Tibial nerve (tissue), 4 donors: Measurements from ENCODE around the gene UBE3D. TPM values are rescaled to one million over a fixed set of nuclear protein-coding genes. Genes with fewer than 3 reads are reported as not detected.

ENCODE experiments used
- DNase-seq, 2 donors: peaks; one replicate each; pipeline ENCODE4 v3.0.0-alpha.2; 2019; ENCODE audit warnings: low spot score in 2 of 2
- H3K27ac ChIP-seq, 4 donors: fragments of 200-600 bp; sonication (generic) in 3 of 4; one replicate each; pipeline ENCODE4 v1.5.1; 2017 to 2019; ENCODE audit warnings: mild to moderate bottlenecking in 1 of 4
- H3K27me3 ChIP-seq, 2 donors: fragments of 200-600 bp; sonication (generic) in 1 of 2; one replicate each; pipeline versions ENCODE4 v1.5.1 to v1.6.0; 2017 to 2019
- H3K36me3 ChIP-seq, 3 donors: fragments of 200-600 bp; sonication (generic); one replicate each; pipeline ENCODE4 v1.5.1; 2018 to 2019
- H3K4me1 ChIP-seq, 4 donors: fragments of 200-600 bp; sonication (generic) in 3 of 4; one replicate each; pipeline ENCODE4 v1.5.1; 2017 to 2019
- H3K4me3 ChIP-seq, 4 donors: fragments of 200-600 bp; sonication (generic) in 3 of 4; one replicate each; pipeline ENCODE4 v1.5.1; 2017 to 2019; ENCODE audit warnings: mild to moderate bottlenecking in 1 of 4, moderate library complexity in 1 of 4
- H3K9me3 ChIP-seq, 4 donors: fragments of 200-600 bp; sonication (generic) in 3 of 4; one replicate each; pipeline ENCODE4 v1.5.1; 2017 to 2019
- CTCF ChIP-seq, 5 experiments: fragments of 200-600 bp in 3 of 5; fragments of 450-650 bp in 2 of 5; sonication (generic) in 3 of 5; IDR thresholded peaks; one replicate each; pipeline ENCODE4 v1.5.1; 2016 to 2019; ENCODE audit warnings: antibody characterized with exemption in 5 of 5, mild to moderate bottlenecking in 3 of 5, moderate library complexity in 2 of 5
- EP300 ChIP-seq, 2 donors: sonication (generic); formaldehyde crosslinking; IDR thresholded peaks; one replicate each; pipeline ENCODE4 v1.6.1; 2017; ENCODE audit warnings: antibody characterized with exemption in 2 of 2, mild to moderate bottlenecking in 1 of 2
- POLR2A ChIP-seq, 2 donors: fragments of 450-650 bp; IDR thresholded peaks; one replicate each; pipeline ENCODE4 v1.6.1; 2017; ENCODE audit warnings: antibody characterized with exemption in 2 of 2, mild to moderate bottlenecking in 2 of 2, moderate library complexity in 2 of 2
- WGBS, 2 donors: methylation state at CpG; one replicate each; pipeline ENCODE4 v1.1.5; 2018; 5-methylcytosine and 5-hydroxymethylcytosine counted together
- total RNA-seq, 4 donors: library from RNA; depleted of rRNA; stranded (reverse); fragments of >200 nt; gene quantifications; one replicate each; pipeline ENCODE4 v1.1.0, GENCODE V29; 2016

The UBE3D gene
- total RNA-seq, 4 donors from 2014 or later, result 6.3 to 21.9 (median 18.3) TPM

- H3K4me1 ChIP-seq, result no peaks in the 10 kb centered on the region
- no peak for DNase-seq
- TF ChIP-seq EP300 (IDR thresholded peaks at IDR 0.05) (no peak), CTCF (IDR thresholded peaks at IDR 0.05) (no peak), POLR2A (IDR thresholded peaks at IDR 0.05) (no peak)
- H3K27me3 ChIP-seq, result no peaks in the 10 kb centered on the region
- no peak overlapping the region for H3K4me3 ChIP-seq
- no peak overlapping the region for H3K27ac ChIP-seq
- H3K9me3 ChIP-seq, result peaks cover 0 to 2% (median 0%) of the 10 kb centered on the region in 4 donors
- H3K36me3 ChIP-seq, result peaks cover 0 to 15% (median 0%) of the 10 kb centered on the region in 3 donors
These were observed 150.0 kb downstream of the UBE3D start for GRCh38 chr6:82915666-82916065.

- no peak overlapping the region for H3K27ac ChIP-seq
- DNase-seq, result no peak
- WGBS, 2 donors, result 93 to 98% methylated on average over 4 of the region's 4 CpGs
These were observed 151.1 kb downstream of the UBE3D start for GRCh38 chr6:82914511-82914910.

GRCh38 chr6:82910820-82911219 lies 154.8 kb downstream of the UBE3D start:
- no peaks in the 10 kb centered on the region for H3K9me3 ChIP-seq
- peaks cover 0 to 10% (median 0%) of the 10 kb centered on the region in 3 donors for H3K36me3 ChIP-seq
- no peaks in the 10 kb centered on the region for H3K27me3 ChIP-seq
- DNase-seq, result no peak
- H3K4me1 ChIP-seq, result no peaks in the 10 kb centered on the region
- TF ChIP-seq CTCF (IDR thresholded peaks at IDR 0.05) (no peak), EP300 (IDR thresholded peaks at IDR 0.05) (no peak), POLR2A (IDR thresholded peaks at IDR 0.05) (no peak)
- no peak overlapping the region for H3K27ac ChIP-seq
- no peak overlapping the region for H3K4me3 ChIP-seq

More at GRCh38 chr6:82914511-82914910, 151.1 kb downstream of the UBE3D start:
- H3K4me1 ChIP-seq, result no peaks in the 10 kb centered on the region
- no peak for TF ChIP-seq CTCF (IDR thresholded peaks at IDR 0.05)
- no peak for TF ChIP-seq POLR2A (IDR thresholded peaks at IDR 0.05)
- TF ChIP-seq EP300 (IDR thresholded peaks at IDR 0.05), result no peak
- H3K27me3 ChIP-seq, result no peaks in the 10 kb centered on the region
- no peak overlapping the region for H3K4me3 ChIP-seq
- peaks cover 0 to 2% (median 0%) of the 10 kb centered on the region in 4 donors for H3K9me3 ChIP-seq
- H3K36me3 ChIP-seq, result peaks cover 0 to 15% (median 0%) of the 10 kb centered on the region in 3 donors

- H3K4me3 ChIP-seq, result no peak overlapping the region
- H3K9me3 ChIP-seq, result no peaks in the 10 kb centered on the region
- 61 to 71% methylated on average over 1 of the region's 1 CpG for WGBS, 2 donors
- no peaks in the 10 kb centered on the region for H3K4me1 ChIP-seq
- H3K27ac ChIP-seq, result no peak overlapping the region
- H3K27me3 ChIP-seq, result no peaks in the 10 kb centered on the region
- H3K36me3 ChIP-seq, result peaks cover 0 to 10% (median 0%) of the 10 kb centered on the region in 3 donors
- no peak for TF ChIP-seq EP300 (IDR thresholded peaks at IDR 0.05)
- TF ChIP-seq POLR2A (IDR thresholded peaks at IDR 0.05), result no peak
- no peak for TF ChIP-seq CTCF (IDR thresholded peaks at IDR 0.05)
- DNase-seq, result no peak
These were observed 155.2 kb downstream of the UBE3D start for GRCh38 chr6:82910395-82910794.

GRCh38 chr6:82909551-82909950 lies 156.1 kb downstream of the UBE3D start:
- no peak for DNase-seq
- 71 to 77% methylated on average over 3 of the region's 3 CpGs for WGBS, 2 donors
- Histone ChIP-seq H3K9me3 (no peaks in the 10 kb centered on the region), H3K4me3 (no peak overlapping the region), H3K4me1 (no peaks in the 10 kb centered on the region), H3K27ac (no peak overlapping the region), H3K27me3 (no peaks in the 10 kb centered on the region), H3K36me3 (peaks cover 0 to 7% (median 0%) of the 10 kb centered on the region in 3 donors)
- TF ChIP-seq EP300 (IDR thresholded peaks at IDR 0.05) (no peak), POLR2A (IDR thresholded peaks at IDR 0.05) (no peak), CTCF (IDR thresholded peaks at IDR 0.05) (no peak)
